ENCODE results near the gene L3MBTL2.

The L3MBTL2 gene

DNA sequence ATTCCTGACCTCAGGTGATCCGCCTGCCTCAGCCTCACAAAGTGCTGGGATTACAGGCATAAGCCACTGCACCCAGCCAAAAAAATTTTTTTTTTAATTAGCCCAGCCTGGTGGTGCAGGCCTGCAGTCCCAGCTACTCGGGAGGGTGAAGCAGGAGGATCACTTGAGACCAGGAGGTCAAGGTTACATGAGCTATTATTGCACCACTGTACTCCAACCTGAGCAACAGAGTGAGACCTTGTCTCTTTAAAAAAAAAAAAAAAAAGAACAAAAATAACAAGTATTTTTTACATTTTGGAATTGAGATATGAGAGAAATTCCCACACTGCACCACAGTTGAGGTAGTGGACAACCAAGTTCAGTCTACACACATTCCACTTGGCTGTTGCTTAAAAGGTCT, 13.6 kb upstream of the L3MBTL2 start:
- no peak for DNase-seq (ENCODE audit: low read depth in 1 of 2, low spot score in 1 of 2)
- in situ Hi-C loops (cut with HindIII; ENCODE audit: low pct_unique_long_range_greater_than_20kb, low sequenced_read_pairs), result no loop called here
- no peak for TF ChIP-seq JUND (IDR thresholded peaks at IDR 0.05; ENCODE audit: low read depth)

DNA sequence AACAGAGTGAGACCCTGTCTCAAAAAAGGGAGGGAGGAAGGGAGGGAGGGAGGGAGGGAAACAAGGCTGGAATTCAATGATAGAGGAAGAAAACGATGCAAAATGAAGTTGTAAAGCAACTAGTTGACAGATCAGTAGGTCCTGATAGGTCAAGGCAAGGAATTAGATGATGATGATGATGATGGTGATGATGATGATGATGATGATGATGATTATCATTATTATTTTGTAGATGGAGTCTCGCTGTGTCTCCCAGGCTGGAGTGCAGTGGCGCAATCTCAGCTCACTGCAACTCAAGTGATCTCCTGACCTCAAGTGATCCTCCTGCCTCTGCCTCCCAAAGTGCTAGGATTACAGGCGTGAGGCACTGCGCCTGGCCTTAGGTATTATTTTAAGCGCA, 11.3 kb upstream of the L3MBTL2 start:
- in situ Hi-C loops (cut with HindIII; ENCODE audit: low pct_unique_long_range_greater_than_20kb, low sequenced_read_pairs), result no loop called here
- no peak for DNase-seq (ENCODE audit: low read depth in 1 of 2, low spot score in 1 of 2)
- no peak for TF ChIP-seq JUND (IDR thresholded peaks at IDR 0.05; ENCODE audit: low read depth)

DNA sequence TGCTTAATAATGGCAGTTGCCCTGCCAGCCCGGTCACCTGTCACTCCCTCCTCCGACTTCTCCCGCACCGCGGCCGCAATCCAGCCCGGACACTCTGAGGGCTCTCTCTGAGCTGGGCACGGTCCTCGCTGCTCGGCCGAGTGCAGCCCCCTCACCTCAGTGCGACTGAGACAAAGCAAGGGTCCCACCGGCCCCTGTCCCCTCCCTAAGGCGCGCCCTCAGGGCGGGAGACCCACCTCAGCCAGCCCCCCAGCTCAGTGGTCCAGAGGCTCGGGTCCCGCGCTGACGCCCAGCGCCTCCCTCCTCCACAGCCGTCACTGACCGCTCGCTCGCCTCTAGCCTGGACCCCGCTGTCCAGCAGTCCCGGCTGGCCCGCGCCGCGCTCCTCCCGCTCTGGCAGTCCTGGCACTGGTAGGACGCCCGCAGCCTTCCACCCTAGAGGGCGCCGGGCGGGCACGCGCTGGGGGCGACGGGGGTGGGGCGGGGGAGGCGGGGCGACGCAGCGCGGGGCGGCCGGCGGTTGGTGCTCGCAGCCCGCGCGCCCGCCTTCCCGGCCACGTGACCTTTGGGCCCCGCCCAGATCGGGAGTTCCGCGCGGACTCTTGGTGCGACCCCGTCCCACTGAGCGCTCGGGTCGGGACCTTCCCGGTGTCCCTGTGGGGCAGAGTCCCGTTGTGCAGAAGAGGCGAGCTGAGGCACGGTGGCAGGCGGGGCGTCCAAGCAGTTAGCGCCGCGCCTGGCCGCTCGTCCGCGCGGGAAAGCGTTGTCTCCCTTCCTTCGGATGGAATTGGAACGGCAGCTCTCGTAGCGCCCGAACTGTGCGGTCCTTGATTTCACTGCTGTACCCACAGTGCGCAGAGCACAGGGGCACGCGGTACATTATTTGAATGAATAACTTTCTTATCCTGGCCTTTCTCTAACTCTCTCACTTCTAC, 7.8 kb upstream of the L3MBTL2 start:
- in situ Hi-C loops (cut with HindIII; ENCODE audit: low pct_unique_long_range_greater_than_20kb, low sequenced_read_pairs), result no loop called here
- DNase-seq (ENCODE audit: low read depth in 1 of 2, low spot score in 1 of 2), result peak; percentile 78 to 80
- no peak for TF ChIP-seq JUND (IDR thresholded peaks at IDR 0.05; ENCODE audit: low read depth)

DNA sequence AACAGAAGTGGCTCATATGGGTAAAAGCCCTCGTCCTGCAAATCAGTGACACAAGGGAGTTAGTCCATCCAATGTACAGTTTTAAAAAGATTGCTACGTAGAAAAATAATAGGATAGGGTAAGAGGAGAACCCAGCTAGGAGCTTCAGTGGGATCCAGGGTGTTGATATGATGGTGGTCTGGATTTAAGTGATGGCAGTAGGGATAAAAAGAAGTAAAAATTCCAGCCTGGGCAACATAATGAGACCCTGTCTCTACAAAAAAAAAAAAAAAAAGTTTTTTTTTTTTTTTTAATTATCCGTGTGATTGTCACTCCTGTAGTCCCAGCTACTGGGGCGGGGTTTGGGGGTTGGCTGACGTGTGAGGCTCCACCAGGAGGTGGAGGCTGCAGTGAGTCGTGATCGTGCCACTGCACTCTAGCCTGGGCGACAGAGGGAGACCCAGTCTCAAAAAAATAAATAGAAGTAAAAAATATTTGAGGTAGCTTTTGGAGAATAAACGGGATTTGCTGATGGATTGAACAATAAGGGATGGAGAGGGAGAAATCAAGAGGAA, 7.0 kb upstream of the L3MBTL2 start:
- DNase-seq (ENCODE audit: low read depth in 1 of 2, low spot score in 1 of 2), result peak in 1 of 2 experiments; percentile 43
- no peak for TF ChIP-seq JUND (IDR thresholded peaks at IDR 0.05; ENCODE audit: low read depth)
- in situ Hi-C loops (cut with HindIII; ENCODE audit: low pct_unique_long_range_greater_than_20kb, low sequenced_read_pairs), result no loop called here

DNA sequence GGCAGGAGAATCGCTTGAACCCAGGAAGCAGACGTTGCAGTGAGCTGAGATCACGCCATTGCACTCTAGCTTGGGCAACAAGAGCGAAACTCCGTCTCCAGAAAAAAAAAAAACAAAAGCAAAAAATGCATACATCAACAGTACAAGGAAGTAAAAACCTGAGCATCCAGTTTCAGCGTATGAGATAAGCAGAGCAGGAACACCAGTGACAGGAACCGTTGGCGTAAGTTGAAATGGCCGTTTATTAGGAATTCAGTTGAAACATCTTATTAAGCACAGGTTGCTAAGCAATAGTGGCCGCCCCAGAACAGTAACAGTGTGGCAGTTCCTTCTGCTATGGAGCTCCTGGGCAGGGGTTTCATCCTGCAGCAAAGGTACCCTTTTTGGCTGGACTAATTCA, 4.0 kb upstream of the L3MBTL2 start:
- DNase-seq (ENCODE audit: low read depth in 1 of 2, low spot score in 1 of 2), result no peak
- no peak for TF ChIP-seq JUND (IDR thresholded peaks at IDR 0.05; ENCODE audit: low read depth)
- in situ Hi-C loops (cut with HindIII; ENCODE audit: low pct_unique_long_range_greater_than_20kb, low sequenced_read_pairs), result no loop called here

DNA sequence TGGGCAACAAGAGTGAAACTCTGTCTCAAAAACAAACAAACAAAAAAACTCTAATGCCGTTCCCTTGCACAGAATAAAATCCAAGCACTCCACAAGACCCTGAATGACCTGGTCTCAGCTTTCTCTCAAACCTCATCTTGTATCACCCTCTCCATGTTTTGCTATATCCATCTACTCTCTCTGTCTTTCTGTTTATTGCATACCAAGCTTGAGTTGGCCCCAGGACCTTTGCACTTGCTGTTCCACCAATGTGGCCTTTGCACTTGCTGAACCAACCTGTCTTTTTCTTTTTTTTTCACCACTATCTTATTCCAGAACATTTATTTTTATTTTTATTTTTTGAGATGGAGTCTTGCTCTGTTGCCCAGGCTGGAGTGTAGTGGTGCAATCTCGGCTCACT, 2.0 kb upstream of the L3MBTL2 start:
- in situ Hi-C loops (cut with HindIII; ENCODE audit: low pct_unique_long_range_greater_than_20kb, low sequenced_read_pairs), result no loop called here
- no peak for TF ChIP-seq JUND (IDR thresholded peaks at IDR 0.05; ENCODE audit: low read depth)
- no peak for DNase-seq (ENCODE audit: low read depth in 1 of 2, low spot score in 1 of 2)

DNA sequence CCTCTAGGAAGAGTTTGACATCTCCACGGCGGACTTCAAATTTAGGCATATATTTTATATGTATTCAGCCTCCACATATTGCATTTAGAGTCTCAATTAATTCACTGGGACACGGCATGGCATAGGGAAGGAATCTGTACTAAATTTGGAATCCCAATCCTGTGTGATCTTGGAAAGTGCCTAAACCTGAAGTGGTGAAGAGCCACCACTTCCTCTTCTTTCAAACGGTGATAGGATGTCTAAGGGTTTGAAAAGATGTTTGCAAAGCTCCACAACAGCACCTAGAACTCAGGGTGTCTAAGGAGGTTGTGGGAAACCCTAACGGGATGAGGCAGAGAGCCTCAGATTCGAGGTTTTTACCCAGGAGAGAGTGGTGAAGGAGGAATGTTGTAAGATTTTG, 1.0 kb upstream of the L3MBTL2 start:
- in situ Hi-C loops (cut with HindIII; ENCODE audit: low pct_unique_long_range_greater_than_20kb, low sequenced_read_pairs), result no loop called here
- TF ChIP-seq JUND (IDR thresholded peaks at IDR 0.05; ENCODE audit: low read depth), result no peak
- DNase-seq (ENCODE audit: low read depth in 1 of 2, low spot score in 1 of 2), result no peak

DNA sequence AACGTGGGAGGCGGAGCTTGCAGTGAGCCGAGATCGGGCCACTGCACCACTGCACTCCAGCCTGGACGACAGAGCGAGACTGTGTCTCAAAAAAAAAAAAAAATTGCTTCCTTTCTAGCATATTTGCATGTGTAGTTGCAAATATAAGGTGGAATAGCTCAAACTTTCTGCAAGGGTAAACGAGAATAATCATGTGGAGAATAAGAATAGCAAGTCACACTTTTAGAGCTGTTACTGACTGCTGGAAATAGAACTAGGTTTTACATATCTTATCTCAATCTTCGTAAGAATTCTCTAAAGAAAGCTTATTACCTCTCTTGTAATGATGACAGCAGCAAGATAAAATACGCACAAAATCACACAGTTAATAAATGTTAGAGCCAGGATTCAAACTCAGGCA, 1.6 kb downstream of the L3MBTL2 start:
- in situ Hi-C loops (cut with HindIII; ENCODE audit: low pct_unique_long_range_greater_than_20kb, low sequenced_read_pairs), result no loop called here
- no peak for TF ChIP-seq JUND (IDR thresholded peaks at IDR 0.05; ENCODE audit: low read depth)
- no peak for DNase-seq (ENCODE audit: low read depth in 1 of 2, low spot score in 1 of 2)

DNA sequence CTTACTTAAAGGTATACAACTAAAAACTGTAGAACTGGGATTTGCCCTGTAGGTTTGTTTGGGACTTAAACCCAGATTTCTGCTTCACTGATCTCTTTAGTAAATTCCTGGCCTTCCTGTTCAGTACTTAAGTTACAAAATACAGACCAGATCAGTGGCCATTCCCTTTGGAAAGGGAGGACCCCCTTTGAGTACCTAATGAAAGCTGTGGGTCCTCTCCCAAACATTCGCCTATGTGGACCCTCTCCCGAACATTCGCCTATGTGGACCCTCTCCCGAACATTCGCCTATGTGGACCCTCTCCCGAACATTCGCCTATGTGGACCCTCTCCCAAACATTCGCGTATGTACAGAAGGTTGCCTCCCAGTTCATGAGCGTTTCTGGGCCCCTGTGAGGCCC, 10.3 kb downstream of the L3MBTL2 start:
- in situ Hi-C loops (cut with HindIII; ENCODE audit: low pct_unique_long_range_greater_than_20kb, low sequenced_read_pairs), result no loop called here
- no peak for DNase-seq (ENCODE audit: low read depth in 1 of 2, low spot score in 1 of 2)

DNA sequence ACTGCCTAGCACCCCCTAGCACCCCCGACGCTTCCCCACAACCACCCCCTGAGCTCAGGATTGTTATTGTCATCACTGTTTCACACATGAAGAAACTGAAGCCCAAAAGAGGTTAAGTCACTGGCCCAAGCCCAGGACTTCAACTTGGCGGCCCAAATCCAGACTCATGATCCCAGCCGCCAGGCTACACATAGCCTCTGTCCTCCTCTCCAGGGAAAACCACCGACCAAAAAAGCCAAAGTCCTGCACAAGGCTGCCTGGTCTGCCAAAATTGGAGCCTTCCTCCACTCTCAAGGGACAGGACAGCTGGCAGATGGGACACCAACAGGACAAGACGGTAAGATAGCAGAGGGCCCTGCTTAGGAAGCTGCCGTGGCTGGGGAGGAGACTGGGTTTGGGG, 10.8 kb downstream of the L3MBTL2 start:
- no peak for DNase-seq (ENCODE audit: low read depth in 1 of 2, low spot score in 1 of 2)
- in situ Hi-C loops (cut with HindIII; ENCODE audit: low pct_unique_long_range_greater_than_20kb, low sequenced_read_pairs), result no loop called here
- TF ChIP-seq JUND (IDR thresholded peaks at IDR 0.05; ENCODE audit: low read depth), result no peak

More for the DNA sequence above, 10.3 kb downstream of the L3MBTL2 start:
- TF ChIP-seq JUND (IDR thresholded peaks at IDR 0.05; ENCODE audit: low read depth), result no peak

DNA sequence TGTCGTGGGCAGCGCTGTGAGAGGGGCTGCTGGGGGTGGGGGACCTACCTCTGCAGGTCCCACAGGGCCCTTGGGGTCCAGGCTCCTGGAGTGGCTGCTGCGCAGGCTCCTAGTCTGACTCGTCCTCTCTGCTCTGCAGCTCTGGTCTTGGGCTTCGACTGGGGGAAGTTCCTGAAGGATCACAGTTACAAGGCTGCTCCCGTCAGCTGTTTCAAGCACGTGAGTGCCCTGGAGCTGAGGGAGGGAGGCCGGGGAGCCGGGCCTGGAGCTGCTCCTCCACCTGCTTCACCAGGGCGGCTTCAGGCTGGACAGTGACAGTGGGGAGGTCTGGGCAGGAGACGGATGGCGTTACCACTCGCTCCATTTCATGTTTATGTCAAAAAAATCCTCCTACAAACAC, 11.9 kb downstream of the L3MBTL2 start:
- no peak for DNase-seq (ENCODE audit: low read depth in 1 of 2, low spot score in 1 of 2)
- in situ Hi-C loops (cut with HindIII; ENCODE audit: low pct_unique_long_range_greater_than_20kb, low sequenced_read_pairs), result no loop called here
- no peak for TF ChIP-seq JUND (IDR thresholded peaks at IDR 0.05; ENCODE audit: low read depth)

DNA sequence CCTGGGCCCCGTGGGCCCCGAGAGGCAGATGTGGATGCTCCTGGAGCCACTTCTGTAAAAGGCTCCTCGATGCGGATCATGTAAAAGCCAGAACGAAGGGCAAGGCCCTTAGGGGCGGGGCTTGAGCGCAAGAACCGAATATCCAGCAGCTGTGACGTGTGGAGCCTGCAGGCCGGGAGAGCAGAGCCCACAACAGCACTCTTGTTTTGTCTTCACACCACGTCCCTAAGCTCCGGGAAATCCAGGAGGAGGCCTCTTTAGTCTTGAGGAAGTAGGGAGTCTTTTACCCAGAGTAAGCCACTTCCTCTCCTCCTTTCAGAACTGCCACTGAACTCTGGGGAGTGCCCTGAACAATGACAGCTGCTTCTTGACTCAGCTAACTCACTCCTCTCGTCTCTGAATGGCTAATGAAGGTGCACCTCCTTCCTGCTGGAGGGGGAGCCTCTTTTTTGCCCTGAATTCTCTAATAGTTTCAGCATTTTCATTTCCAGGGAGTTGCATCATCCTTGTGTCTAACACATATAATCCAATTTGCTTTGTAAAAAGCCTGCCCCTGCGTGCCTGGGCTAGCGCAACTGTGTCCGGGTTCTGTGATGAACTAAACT, 12.5 kb downstream of the L3MBTL2 start:
- in situ Hi-C loops (cut with HindIII; ENCODE audit: low pct_unique_long_range_greater_than_20kb, low sequenced_read_pairs), result no loop called here
- TF ChIP-seq JUND (IDR thresholded peaks at IDR 0.05; ENCODE audit: low read depth), result no peak
- no peak for DNase-seq (ENCODE audit: low read depth in 1 of 2, low spot score in 1 of 2)

DNA sequence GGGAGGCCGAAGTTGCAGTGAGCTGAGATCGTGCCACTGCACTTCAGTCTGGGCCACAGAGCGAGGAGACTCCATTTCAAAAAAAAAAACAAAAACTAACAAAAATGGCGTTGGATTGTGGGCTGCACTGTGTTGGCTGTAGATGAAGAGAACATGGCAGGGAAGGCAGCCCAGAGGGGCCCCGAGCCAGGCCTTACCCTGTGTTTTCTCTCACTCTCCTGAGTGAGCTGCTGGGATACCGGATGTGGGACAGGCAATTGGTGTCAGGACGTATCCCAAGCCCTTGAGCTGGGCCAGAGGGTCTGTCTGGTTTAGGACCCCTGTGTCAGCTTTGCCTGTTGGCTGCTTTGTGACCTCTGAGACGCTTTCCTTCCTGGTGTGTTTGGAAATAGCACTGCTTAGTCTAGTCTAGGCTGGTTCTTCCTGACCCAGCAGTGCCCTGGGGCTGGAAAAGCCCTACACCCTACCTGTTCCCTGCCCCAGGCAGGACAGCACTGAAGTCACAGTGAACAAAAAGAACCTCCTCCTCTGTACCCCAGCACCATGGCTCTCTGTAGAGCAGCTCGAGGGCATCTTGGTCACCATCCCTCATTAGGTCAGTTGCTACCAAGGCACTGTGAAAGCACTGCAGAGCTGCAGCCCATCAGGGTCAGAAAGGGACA, 17.9 kb downstream of the L3MBTL2 start:
- no peak for TF ChIP-seq JUND (IDR thresholded peaks at IDR 0.05; ENCODE audit: low read depth)
- DNase-seq (ENCODE audit: low read depth in 1 of 2, low spot score in 1 of 2), result no peak
- in situ Hi-C loops (cut with HindIII; ENCODE audit: low pct_unique_long_range_greater_than_20kb, low sequenced_read_pairs), result no loop called here
